Body of pancreas (tissue), 4 donors: ENCODE results near the gene SERPINB2. TPM values are rescaled to one million over a fixed set of nuclear protein-coding genes. Genes with fewer than 3 reads are reported as not detected.

Source experiments
- ATAC-seq: fragments of 150-250 bp; one replicate; pipeline ENCODE4 v1.9.1; 2016
- DNase-seq, 4 donors: peaks; one replicate each; pipeline ENCODE4 v3.0.0-alpha.2; 2019
- H3K27ac ChIP-seq, 4 donors: fragments of 200-600 bp; sonication (generic); 1 replicate in 3 of 4; 2 replicates in 1 of 4; pipeline versions ENCODE4 v1.5.1 to v1.6.1; 2016 to 2019; ENCODE audit warnings: mild to moderate bottlenecking in 1 of 4, mixed read lengths in 1 of 4, moderate library complexity in 1 of 4
- H3K27me3 ChIP-seq, 2 donors: fragments of 200-600 bp; sonication (generic); one replicate each; pipeline ENCODE4 v1.6.0; 2016; ENCODE audit warnings: mild to moderate bottlenecking in 1 of 2
- H3K36me3 ChIP-seq, 2 donors: fragments of 200-600 bp; sonication (generic); replicated peaks in 1 of 2; 2 replicates each; pipeline ENCODE4 v1.5.1; 2016; ENCODE audit warnings: low read depth in 2 of 2; ENCODE audit not compliant: insufficient read depth in 1 of 2
- H3K4me1 ChIP-seq: fragments of 200-600 bp; sonication (generic); one replicate; pipeline ENCODE4 v1.6.0; 2016
- H3K4me3 ChIP-seq, 2 donors: fragments of 200-600 bp; sonication (generic); 1 replicate in 1 of 2; 2 replicates in 1 of 2; pipeline ENCODE4 v1.5.1; 2016 to 2019
- H3K9me3 ChIP-seq, 3 donors: fragments of 200-600 bp; sonication (generic); 1 replicate in 2 of 3; 2 replicates in 1 of 3; pipeline ENCODE4 v1.5.1; 2016
- POLR2A ChIP-seq, 3 donors: fragments of 450-650 bp; IDR thresholded peaks; one replicate each; pipeline ENCODE4 v1.6.1; 2016; ENCODE audit warnings: antibody characterized with exemption in 3 of 3, mild to moderate bottlenecking in 2 of 3
- WGBS, 2 donors: methylation state at CpG; one replicate each; pipeline ENCODE4 v1.1.5; 2017; 5-methylcytosine and 5-hydroxymethylcytosine counted together
- intact Hi-C: fragments of 100-400 bp; cut with DNase I; formaldehyde crosslinking; loops from one replicate; pipeline ENCODE4 v1.15.1; 2023
- total RNA-seq, 2 donors: library from RNA; depleted of rRNA; stranded (reverse); fragments of >200 nt; gene quantifications; one replicate each; pipeline ENCODE4 v1.1.0, GENCODE V29; 2016
- TF ChIP-seq, protein P1 (sequence below), 7 experiments: fragments of 450-650 bp in 4 of 7; fragments of 200-600 bp in 3 of 7; sonication (generic) in 3 of 7; IDR thresholded peaks; one replicate each; pipeline ENCODE4 v1.5.1; 2016 to 2019; ENCODE audit warnings: antibody characterized with exemption in 7 of 7

Gene SERPINB2
- total RNA-seq, 2 donors from 2014 or later: 1.6 TPM; not detected in 1

- ATAC-seq (peak; percentile 69), DNase-seq (no peak)
- Histone ChIP-seq H3K9me3 (no peaks in the 10 kb centered on the region), H3K36me3 (no peaks in the 10 kb centered on the region), H3K27me3 (no peaks in the 10 kb centered on the region), H3K4me1 (no peaks in the 10 kb centered on the region), H3K4me3 (no peak overlapping the region), H3K27ac (no peak overlapping the region)
- intact Hi-C loops: no loop called here
- WGBS, 2 donors: 54 to 67% methylated on average over 4 of the region's 4 CpGs
- TF ChIP-seq, protein P1, sequence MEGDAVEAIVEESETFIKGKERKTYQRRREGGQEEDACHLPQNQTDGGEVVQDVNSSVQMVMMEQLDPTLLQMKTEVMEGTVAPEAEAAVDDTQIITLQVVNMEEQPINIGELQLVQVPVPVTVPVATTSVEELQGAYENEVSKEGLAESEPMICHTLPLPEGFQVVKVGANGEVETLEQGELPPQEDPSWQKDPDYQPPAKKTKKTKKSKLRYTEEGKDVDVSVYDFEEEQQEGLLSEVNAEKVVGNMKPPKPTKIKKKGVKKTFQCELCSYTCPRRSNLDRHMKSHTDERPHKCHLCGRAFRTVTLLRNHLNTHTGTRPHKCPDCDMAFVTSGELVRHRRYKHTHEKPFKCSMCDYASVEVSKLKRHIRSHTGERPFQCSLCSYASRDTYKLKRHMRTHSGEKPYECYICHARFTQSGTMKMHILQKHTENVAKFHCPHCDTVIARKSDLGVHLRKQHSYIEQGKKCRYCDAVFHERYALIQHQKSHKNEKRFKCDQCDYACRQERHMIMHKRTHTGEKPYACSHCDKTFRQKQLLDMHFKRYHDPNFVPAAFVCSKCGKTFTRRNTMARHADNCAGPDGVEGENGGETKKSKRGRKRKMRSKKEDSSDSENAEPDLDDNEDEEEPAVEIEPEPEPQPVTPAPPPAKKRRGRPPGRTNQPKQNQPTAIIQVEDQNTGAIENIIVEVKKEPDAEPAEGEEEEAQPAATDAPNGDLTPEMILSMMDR (IDR thresholded peaks at IDR 0.05): no peak
- TF ChIP-seq POLR2A (IDR thresholded peaks at IDR 0.05): no peak
Measured at GRCh38 chr18:63897072-63897471, 9.6 kb downstream of the SERPINB2 start.

DNA sequence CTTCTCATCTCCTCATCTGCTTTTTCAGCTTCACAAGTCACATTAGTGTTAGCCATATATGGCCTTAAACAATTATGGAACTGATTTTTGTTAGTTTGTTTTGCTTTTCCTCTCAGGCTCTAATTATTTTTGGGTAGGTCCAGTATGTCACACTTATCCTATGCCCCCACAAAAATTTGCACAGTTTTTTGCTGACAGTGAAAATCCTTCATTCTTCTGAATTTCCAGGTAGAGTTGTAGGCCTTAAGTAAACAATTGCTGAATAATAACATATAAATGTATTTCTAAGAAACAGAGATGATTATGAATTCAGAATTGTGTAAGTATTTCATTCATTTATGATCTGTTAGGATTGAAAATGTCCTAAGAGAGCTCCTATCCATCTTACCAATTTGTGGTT is 11.7 kb downstream of the SERPINB2 start:
- H3K4me1 ChIP-seq: no peaks in the 10 kb centered on the region
- no peak overlapping the region for H3K4me3 ChIP-seq
- no peaks in the 10 kb centered on the region for H3K27me3 ChIP-seq
- no peak overlapping the region for H3K27ac ChIP-seq
- no peaks in the 10 kb centered on the region for H3K36me3 ChIP-seq
- TF ChIP-seq POLR2A (IDR thresholded peaks at IDR 0.05): no peak
- TF ChIP-seq, protein P1 (IDR thresholded peaks at IDR 0.05): no peak
- DNase-seq (no peak), ATAC-seq (no peak)
- intact Hi-C loops: no loop called here
- no peaks in the 10 kb centered on the region for H3K9me3 ChIP-seq

- intact Hi-C loops: no loop called here
- no peaks in the 10 kb centered on the region for H3K27me3 ChIP-seq
- H3K9me3 ChIP-seq: no peaks in the 10 kb centered on the region
- no peaks in the 10 kb centered on the region for H3K4me1 ChIP-seq
- WGBS, 2 donors: 91 to 94% methylated on average over 1 of the region's 1 CpG
- DNase-seq (no peak), ATAC-seq (no peak)
- no peak overlapping the region for H3K4me3 ChIP-seq
- H3K36me3 ChIP-seq: no peaks in the 10 kb centered on the region
- TF ChIP-seq, protein P1 (IDR thresholded peaks at IDR 0.05): no peak
- no peak for TF ChIP-seq POLR2A (IDR thresholded peaks at IDR 0.05)
- H3K27ac ChIP-seq: no peak overlapping the region
Measured at GRCh38 chr18:63903851-63904570, 16.5 kb downstream of the SERPINB2 start.

GRCh38 chr18:63904694-63905093 is 17.2 kb downstream of the SERPINB2 start:
- no peaks in the 10 kb centered on the region for H3K36me3 ChIP-seq
- H3K27me3 ChIP-seq: no peaks in the 10 kb centered on the region
- TF ChIP-seq POLR2A (IDR thresholded peaks at IDR 0.05): no peak
- TF ChIP-seq, protein P1 (IDR thresholded peaks at IDR 0.05): no peak
- DNase-seq: no peak
- no peaks in the 10 kb centered on the region for H3K4me1 ChIP-seq
- intact Hi-C loops: no loop called here
- no peaks in the 10 kb centered on the region for H3K9me3 ChIP-seq
- H3K27ac ChIP-seq: no peak overlapping the region
- no peak overlapping the region for H3K4me3 ChIP-seq
- no peak for ATAC-seq
- WGBS, 2 donors: 39 to 66% methylated on average over 1 of the region's 1 CpG

GRCh38 chr18:63905361-63905760 is 17.9 kb downstream of the SERPINB2 start:
- 92 to 95% methylated on average over 2 of the region's 2 CpGs for WGBS, 2 donors
- no peak overlapping the region for H3K4me3 ChIP-seq
- DNase-seq: no peak
- intact Hi-C loops: no loop called here
- H3K36me3 ChIP-seq: no peaks in the 10 kb centered on the region
- no peak for TF ChIP-seq POLR2A (IDR thresholded peaks at IDR 0.05)
- TF ChIP-seq, protein P1 (IDR thresholded peaks at IDR 0.05): no peak
- no peaks in the 10 kb centered on the region for H3K9me3 ChIP-seq
- no peaks in the 10 kb centered on the region for H3K27me3 ChIP-seq
- ATAC-seq: no peak
- H3K27ac ChIP-seq: no peak overlapping the region
- no peaks in the 10 kb centered on the region for H3K4me1 ChIP-seq
